ENCODE results near the gene ARSJ. TPM values are rescaled to one million over a fixed set of nuclear protein-coding genes. Genes with fewer than 3 reads are reported as not detected.
"Not testable (repeated sequence)": the region's sequence is repeated elsewhere in the genome, so short reads cannot be mapped to it uniquely, and the experiment has no call there.

ARSJ gene
- total and polyA plus RNA-seq, 3 experiments from 2014 or later: 0.37 TPM; not detected in 2

GRCh38 chr4:114017120-114017917 lies 37.9 kb upstream of the ARSJ start:
- no peaks in the 10 kb centered on the region for H3K9me3 ChIP-seq (ENCODE audit: low read length)
- no peaks in the 10 kb centered on the region for H3K27me3 ChIP-seq (ENCODE audit: insufficient read depth, low read length, poor library complexity, severe bottlenecking)
- H3K36me3 Mint-ChIP-seq: peaks cover 0 to 7% (median 0%) of the 10 kb centered on the region in 3 donors
- CTCF ChIA-PET: no interaction called here
- H3K9me3 Mint-ChIP-seq: no peaks in the 10 kb centered on the region
- no peak overlapping the region for H3K4me3 ChIP-seq (ENCODE audit: low read length)
- H3K4me1 Mint-ChIP-seq: no peaks in the 10 kb centered on the region
- H3K4me1 ChIP-seq (ENCODE audit: insufficient read depth, low read length): no peaks in the 10 kb centered on the region
- POLR2A ChIA-PET: no interaction called here
- no peak overlapping the region for H3K4me3 Mint-ChIP-seq
- DNase-seq: no peak
- H3K27ac ChIP-seq (ENCODE audit: low read depth, low read length): no peak overlapping the region
- no peak overlapping the region for H3K27ac Mint-ChIP-seq
- no peaks in the 10 kb centered on the region for H3K36me3 ChIP-seq (ENCODE audit: insufficient read depth, low read length)
- peaks cover 0 to 3% of the 10 kb centered on the region in 2 donors for H3K27me3 Mint-ChIP-seq

- no peaks in the 10 kb centered on the region for H3K36me3 ChIP-seq (ENCODE audit: insufficient read depth, low read length)
- H3K27ac ChIP-seq (ENCODE audit: low read depth, low read length): no peak overlapping the region
- no peak for DNase-seq
- Mint-ChIP-seq H3K36me3 (peaks cover 0 to 24% (median 0%) of the 10 kb centered on the region in 3 donors), H3K27ac (no peak overlapping the region), H3K4me1 (no peaks in the 10 kb centered on the region), H3K9me3 (peaks cover 0 to 2% (median 0%) of the 10 kb centered on the region in 5 donors), H3K27me3 (peaks cover 1 to 7% of the 10 kb centered on the region in 2 donors), H3K4me3 (no peak overlapping the region)
- no peak overlapping the region for H3K4me3 ChIP-seq (ENCODE audit: low read length)
- H3K27me3 ChIP-seq (ENCODE audit: insufficient read depth, low read length, poor library complexity, severe bottlenecking): no peaks in the 10 kb centered on the region
- ChIA-PET CTCF (no interaction called here), POLR2A (no interaction called here)
- H3K9me3 ChIP-seq (ENCODE audit: low read length): no peaks in the 10 kb centered on the region
- H3K4me1 ChIP-seq (ENCODE audit: insufficient read depth, low read length): no peaks in the 10 kb centered on the region
Measured at GRCh38 chr4:114015444-114015899, 36.0 kb upstream of the ARSJ start.

- CTCF ChIA-PET; DNase-seq; POLR2A ChIA-PET; H3K4me1 Mint-ChIP-seq; H3K27me3 Mint-ChIP-seq; H3K4me3 Mint-ChIP-seq; H3K4me3 ChIP-seq (ENCODE audit: low read length); H3K9me3 ChIP-seq (ENCODE audit: low read length); H3K27me3 ChIP-seq (ENCODE audit: insufficient read depth, low read length, poor library complexity, severe bottlenecking); H3K4me1 ChIP-seq (ENCODE audit: insufficient read depth, low read length); H3K27ac Mint-ChIP-seq; H3K9me3 Mint-ChIP-seq; H3K36me3 ChIP-seq (ENCODE audit: insufficient read depth, low read length); H3K27ac ChIP-seq (ENCODE audit: low read depth, low read length): not testable (repeated sequence)
- H3K36me3 Mint-ChIP-seq: peaks cover 0 to 27% (median 0%) of the 10 kb centered on the region in 3 donors
Measured at GRCh38 chr4:114013201-114013600, 33.8 kb upstream of the ARSJ start.

- Histone ChIP-seq H3K9me3 (ENCODE audit: low read length) (no peaks in the 10 kb centered on the region), H3K36me3 (ENCODE audit: insufficient read depth, low read length) (no peaks in the 10 kb centered on the region), H3K4me1 (ENCODE audit: insufficient read depth, low read length) (no peaks in the 10 kb centered on the region), H3K27ac (ENCODE audit: low read depth, low read length) (no peak overlapping the region), H3K27me3 (ENCODE audit: insufficient read depth, low read length, poor library complexity, severe bottlenecking) (no peaks in the 10 kb centered on the region), H3K4me3 (ENCODE audit: low read length) (no peak overlapping the region)
- no peak for DNase-seq
- peak overlapping the region in 1 of 8 donors; percentile 43 for H3K27ac Mint-ChIP-seq
- H3K36me3 Mint-ChIP-seq: peaks cover 0 to 27% (median 0%) of the 10 kb centered on the region in 3 donors
- no peak overlapping the region for H3K4me3 Mint-ChIP-seq
- peaks cover 0 to 2% (median 0%) of the 10 kb centered on the region in 5 donors for H3K9me3 Mint-ChIP-seq
- peaks cover 1 to 7% of the 10 kb centered on the region in 2 donors for H3K27me3 Mint-ChIP-seq
- peaks cover 0 to 2% (median 0%) of the 10 kb centered on the region in 3 donors for H3K4me1 Mint-ChIP-seq
- POLR2A ChIA-PET: no interaction called here
- CTCF ChIA-PET: no interaction called here
Measured at GRCh38 chr4:114012749-114013148, 33.3 kb upstream of the ARSJ start.

GRCh38 chr4:114005569-114006442 lies 26.4 kb upstream of the ARSJ start:
- Histone ChIP-seq H3K9me3 (ENCODE audit: low read length) (no peaks in the 10 kb centered on the region), H3K4me3 (ENCODE audit: low read length) (no peak overlapping the region), H3K36me3 (ENCODE audit: insufficient read depth, low read length) (no peaks in the 10 kb centered on the region), H3K27me3 (ENCODE audit: insufficient read depth, low read length, poor library complexity, severe bottlenecking) (no peaks in the 10 kb centered on the region), H3K4me1 (ENCODE audit: insufficient read depth, low read length) (peaks cover 5% of the 10 kb centered on the region), H3K27ac (ENCODE audit: low read depth, low read length) (no peak overlapping the region)
- Mint-ChIP-seq H3K27ac (peak overlapping the region in 7 of 8 donors; percentile 8 to 96 (median 85)), H3K4me3 (peak overlapping the region; percentile 32 to 86 (median 64)), H3K4me1 (peaks cover 24 to 35% (median 26%) of the 10 kb centered on the region in 3 donors), H3K27me3 (no peaks in the 10 kb centered on the region), H3K36me3 (peaks cover 0 to 6% (median 0%) of the 10 kb centered on the region in 3 donors), H3K9me3 (no peaks in the 10 kb centered on the region)
- DNase-seq: peak in 1 of 5 donors; percentile 45
- POLR2A ChIA-PET: no interaction called here
- CTCF ChIA-PET: no interaction called here

- H3K9me3 ChIP-seq (ENCODE audit: low read length); H3K27ac ChIP-seq (ENCODE audit: low read depth, low read length); H3K4me3 ChIP-seq (ENCODE audit: low read length); H3K36me3 ChIP-seq (ENCODE audit: insufficient read depth, low read length); POLR2A ChIA-PET; H3K27me3 ChIP-seq (ENCODE audit: insufficient read depth, low read length, poor library complexity, severe bottlenecking); H3K9me3 Mint-ChIP-seq; H3K36me3 Mint-ChIP-seq; H3K4me1 ChIP-seq (ENCODE audit: insufficient read depth, low read length); H3K27me3 Mint-ChIP-seq: not testable (repeated sequence)
- peak in 4 of 5 donors; percentile 17 to 61 (median 52) for DNase-seq
- peaks cover 24 to 35% (median 26%) of the 10 kb centered on the region in 3 donors for H3K4me1 Mint-ChIP-seq
- H3K27ac Mint-ChIP-seq: peak overlapping the region; percentile 11 to 95 (median 90)
- CTCF ChIA-PET: interaction anchor here (0.9 kb wide), 1 partner anchor 52 kb away, joined by 3 read pairs; no protein-coding TSS in a partner anchor
- H3K4me3 Mint-ChIP-seq: peak overlapping the region; percentile 67 to 90 (median 76)
Measured at GRCh38 chr4:114004483-114005226, 25.2 kb upstream of the ARSJ start.

- DNase-seq: no peak
- Histone ChIP-seq H3K4me3 (ENCODE audit: low read length) (no peak overlapping the region), H3K4me1 (ENCODE audit: insufficient read depth, low read length) (no peaks in the 10 kb centered on the region), H3K27me3 (ENCODE audit: insufficient read depth, low read length, poor library complexity, severe bottlenecking) (no peaks in the 10 kb centered on the region), H3K9me3 (ENCODE audit: low read length) (no peaks in the 10 kb centered on the region), H3K27ac (ENCODE audit: low read depth, low read length) (no peak overlapping the region), H3K36me3 (ENCODE audit: insufficient read depth, low read length) (no peaks in the 10 kb centered on the region)
- ChIA-PET POLR2A (no interaction called here), CTCF (no interaction called here)
- Mint-ChIP-seq H3K27me3 (peaks cover 0 to 4% of the 10 kb centered on the region in 2 donors), H3K4me1 (peaks cover 0 to 6% (median 3%) of the 10 kb centered on the region in 3 donors), H3K9me3 (no peaks in the 10 kb centered on the region), H3K4me3 (no peak overlapping the region), H3K27ac (no peak overlapping the region), H3K36me3 (peaks cover 0 to 3% (median 0%) of the 10 kb centered on the region in 3 donors)
Measured at GRCh38 chr4:113998531-113998930, 19.1 kb upstream of the ARSJ start.

All from CD8-positive, alpha-beta memory T cell (primary cell).